ENCODE results near the gene NPAS4.
A peak's percentile ranks its signal among the peaks of the same experiment; 100 is the strongest.
"Not testable (repeated sequence)": the region's sequence is repeated elsewhere in the genome, so short reads cannot be mapped to it uniquely, and the experiment has no call there.

Gene NPAS4

GRCh38 chr11:66418168-66418985 lies 2.5 kb upstream of the NPAS4 start:
- DNase-seq (ENCODE audit: low spot score), result peak; percentile 97

GRCh38 chr11:66418986-66419308 lies 1.9 kb upstream of the NPAS4 start:
- DNase-seq (ENCODE audit: low spot score), result no peak

- no peak for DNase-seq (ENCODE audit: low spot score)
Measured at GRCh38 chr11:66419825-66420224, 1.0 kb upstream of the NPAS4 start.

GRCh38 chr11:66421492-66422205 lies 814 bp downstream of the NPAS4 start:
- DNase-seq (ENCODE audit: low spot score), result peak; percentile 92

- DNase-seq (ENCODE audit: low spot score), result no peak
Measured at GRCh38 chr11:66426314-66426713, 5.5 kb downstream of the NPAS4 start.

DNA sequence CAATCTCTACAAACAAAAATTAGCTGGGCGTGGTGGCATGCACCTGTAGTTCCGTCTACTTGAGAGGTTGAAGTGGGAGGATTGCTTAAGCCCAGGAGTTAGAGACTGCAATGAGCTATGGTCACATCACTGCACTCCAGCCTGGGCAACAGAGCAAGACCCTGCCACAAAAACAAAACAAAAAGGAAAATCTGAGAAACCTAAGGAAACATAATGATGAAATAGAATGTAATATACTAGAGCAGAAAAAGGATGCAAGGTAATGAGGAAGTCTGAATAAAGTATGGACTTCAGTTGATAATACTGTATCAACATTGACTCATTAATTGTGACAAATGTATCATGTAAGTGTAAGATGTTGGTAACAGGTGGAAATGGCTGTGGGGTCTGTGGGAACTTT lies 8.1 kb downstream of the NPAS4 start:
- no peak for DNase-seq (ENCODE audit: low spot score)

GRCh38 chr11:66429983-66430602 lies 9.3 kb downstream of the NPAS4 start:
- DNase-seq (ENCODE audit: low spot score), result peak; percentile 85

DNA sequence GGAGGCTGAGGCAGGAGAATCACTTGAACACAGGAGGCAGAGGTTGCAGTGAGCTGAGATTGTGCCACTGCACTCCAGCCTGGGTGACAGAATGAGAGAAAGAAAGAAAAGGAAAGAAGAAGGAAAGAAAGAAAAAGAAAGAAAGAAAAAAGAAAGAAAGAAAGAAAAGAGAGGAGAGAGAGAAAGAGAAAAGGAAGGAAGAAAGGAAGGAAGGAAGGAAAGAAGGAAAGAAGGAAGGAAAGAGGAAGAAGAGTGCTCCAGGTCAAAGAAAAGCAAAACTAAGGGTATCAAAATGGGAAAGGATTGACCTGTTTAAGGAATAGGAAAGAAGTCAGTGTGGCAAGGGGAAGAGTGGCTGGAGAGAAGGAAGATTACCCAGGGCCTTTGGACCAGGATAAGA lies 10.5 kb downstream of the NPAS4 start:
- DNase-seq (ENCODE audit: low spot score), result not testable (repeated sequence)

- DNase-seq (ENCODE audit: low spot score), result not testable (repeated sequence)
Measured at GRCh38 chr11:66431871-66432329, 11.1 kb downstream of the NPAS4 start.

GRCh38 chr11:66432597-66432996 lies 11.8 kb downstream of the NPAS4 start:
- no peak for DNase-seq (ENCODE audit: low spot score)

GRCh38 chr11:66437979-66438503 lies 17.2 kb downstream of the NPAS4 start:
- no peak for DNase-seq (ENCODE audit: low spot score)

DNA sequence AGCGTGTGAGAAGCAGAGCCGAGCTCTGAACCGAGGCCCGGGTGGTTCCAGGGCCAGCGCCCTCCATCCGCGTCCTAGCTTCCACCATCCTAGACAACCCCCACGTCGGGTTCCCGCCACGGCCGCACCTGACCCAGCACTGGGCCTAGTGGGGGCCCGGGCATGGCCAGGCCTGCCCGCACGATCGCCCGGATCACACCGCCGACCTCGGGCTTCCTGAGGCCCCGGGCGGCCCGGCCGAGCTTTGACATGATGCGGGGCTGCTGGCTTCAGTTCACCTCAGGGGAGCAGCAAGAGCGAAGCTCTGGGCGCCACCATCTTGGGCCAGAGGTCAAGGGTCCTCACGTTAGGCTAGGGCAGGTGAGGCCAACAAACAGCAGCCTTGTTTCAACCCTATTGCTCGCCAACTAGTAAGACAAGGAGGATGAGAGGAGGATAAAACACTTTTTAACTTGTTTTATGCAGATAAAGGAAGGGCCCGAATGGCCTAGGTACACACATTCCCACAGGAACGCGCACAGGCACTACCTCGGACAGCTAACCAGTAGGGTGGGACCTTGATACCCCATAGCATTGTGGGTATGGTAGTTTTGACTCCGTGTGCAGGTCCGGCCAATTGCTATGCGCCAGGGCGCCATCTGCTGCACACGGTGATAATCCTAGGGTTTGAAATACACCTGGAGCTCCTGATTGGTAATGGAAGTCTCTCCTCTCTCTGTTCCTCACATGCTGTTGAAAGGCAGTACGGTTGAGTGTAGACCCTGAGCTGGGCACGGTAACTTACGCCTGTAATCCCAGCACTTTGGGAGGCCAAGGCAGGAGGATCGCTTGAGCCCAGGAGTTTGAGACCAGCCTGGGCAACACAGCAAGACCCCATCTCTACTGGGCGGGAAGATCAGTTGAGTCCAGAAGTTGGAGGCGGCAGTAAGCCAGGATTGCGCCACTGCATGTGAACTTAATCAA lies 17.9 kb downstream of the NPAS4 start, which contains the start of gene MRPL11:
MRPL11 (minus strand) TSS at position 345 of the 963 bp plus-strand sequence; CDS start at position 251, 94 bp downstream.
- peak; percentile 98 for DNase-seq (ENCODE audit: low spot score)

- not testable (repeated sequence) for DNase-seq (ENCODE audit: low spot score)
Measured at GRCh38 chr11:66440101-66440939, 19.5 kb downstream of the NPAS4 start.

- not testable (repeated sequence) for DNase-seq (ENCODE audit: low spot score)
Measured at GRCh38 chr11:66440940-66441282, 20.1 kb downstream of the NPAS4 start.

DNA sequence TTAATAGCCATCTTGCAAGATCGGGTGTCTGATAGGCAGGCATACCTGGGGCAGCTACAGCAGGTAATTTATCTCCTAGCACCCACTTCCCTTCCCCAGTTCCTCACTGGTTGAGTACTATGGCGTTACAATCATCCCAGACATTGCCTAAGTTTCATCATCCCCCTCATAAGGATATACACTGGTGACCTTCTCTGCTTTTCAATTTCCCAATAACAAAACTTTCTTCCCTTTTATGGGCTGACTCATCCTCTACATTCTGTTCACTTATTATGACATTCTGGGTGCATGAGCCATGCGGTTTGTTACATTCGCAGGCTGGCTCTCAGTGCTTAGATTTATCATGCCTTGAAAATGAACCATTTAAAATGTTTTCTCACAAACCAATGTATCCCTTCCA lies 22.8 kb downstream of the NPAS4 start:
- peak; percentile 52 for DNase-seq (ENCODE audit: low spot score)

- no peak for DNase-seq (ENCODE audit: low spot score)
Measured at GRCh38 chr11:66447012-66447411, 26.2 kb downstream of the NPAS4 start.

DNA sequence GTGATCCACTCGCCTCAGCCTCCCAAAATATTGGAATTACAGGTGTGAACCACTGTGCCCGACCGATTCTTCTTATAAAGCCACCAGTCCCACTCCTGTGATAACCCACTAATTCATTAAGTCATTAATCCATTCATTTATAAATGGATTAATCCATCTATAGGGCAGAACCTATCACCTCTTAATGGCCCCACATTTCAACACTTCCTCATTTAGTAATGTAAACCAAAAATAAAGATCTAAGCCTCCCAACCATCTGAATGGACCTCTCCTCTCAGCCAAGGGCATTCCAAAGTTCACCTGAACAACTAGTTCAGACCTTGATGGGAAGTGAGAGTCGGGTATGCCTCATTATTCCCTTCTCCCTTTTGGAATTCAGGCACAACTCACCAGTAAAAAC lies 27.7 kb downstream of the NPAS4 start:
- DNase-seq (ENCODE audit: low spot score), result no peak

- no peak for DNase-seq (ENCODE audit: low spot score)
Measured at GRCh38 chr11:66450560-66450959, 29.7 kb downstream of the NPAS4 start.

DNA sequence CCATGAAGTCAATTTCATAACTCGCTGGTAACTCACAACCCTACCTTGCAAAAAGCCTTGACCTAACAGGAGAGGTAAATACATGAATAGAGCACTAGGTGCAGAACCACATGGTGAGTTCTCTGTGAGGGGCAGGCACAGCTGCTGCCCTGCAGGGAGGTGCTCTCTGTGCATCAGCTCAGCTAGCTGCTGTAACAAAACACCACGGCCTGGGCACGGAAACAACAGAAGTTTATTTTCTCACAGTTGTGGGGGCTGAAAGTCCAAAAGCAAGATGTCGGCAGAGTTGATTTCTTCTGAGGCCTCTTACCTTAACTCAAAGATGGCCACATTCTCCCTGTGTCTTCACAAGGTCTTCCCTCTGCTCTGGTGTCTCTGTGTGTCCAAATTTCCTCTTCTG lies 30.8 kb downstream of the NPAS4 start:
- DNase-seq (ENCODE audit: low spot score), result no peak

GRCh38 chr11:66454247-66454646 lies 33.4 kb downstream of the NPAS4 start:
- no peak for DNase-seq (ENCODE audit: low spot score)

GRCh38 chr11:66454828-66455227 lies 34.0 kb downstream of the NPAS4 start:
- no peak for DNase-seq (ENCODE audit: low spot score)
